ENCODE results near the gene CD79B.
"Not testable (repeated sequence)": the region's sequence is repeated elsewhere in the genome, so short reads cannot be mapped to it uniquely, and the experiment has no call there.

The CD79B gene

GRCh38 chr17:63930951-63931575, 1.1 kb downstream of the CD79B start:
- peak; percentile 68 to 75 for DNase-seq

- DNase-seq: no peak
These were observed 2.0 kb downstream of the CD79B start for GRCh38 chr17:63929860-63930766.

- no peak for DNase-seq
These were observed 3.0 kb downstream of the CD79B start for GRCh38 chr17:63928966-63929695.

DNA sequence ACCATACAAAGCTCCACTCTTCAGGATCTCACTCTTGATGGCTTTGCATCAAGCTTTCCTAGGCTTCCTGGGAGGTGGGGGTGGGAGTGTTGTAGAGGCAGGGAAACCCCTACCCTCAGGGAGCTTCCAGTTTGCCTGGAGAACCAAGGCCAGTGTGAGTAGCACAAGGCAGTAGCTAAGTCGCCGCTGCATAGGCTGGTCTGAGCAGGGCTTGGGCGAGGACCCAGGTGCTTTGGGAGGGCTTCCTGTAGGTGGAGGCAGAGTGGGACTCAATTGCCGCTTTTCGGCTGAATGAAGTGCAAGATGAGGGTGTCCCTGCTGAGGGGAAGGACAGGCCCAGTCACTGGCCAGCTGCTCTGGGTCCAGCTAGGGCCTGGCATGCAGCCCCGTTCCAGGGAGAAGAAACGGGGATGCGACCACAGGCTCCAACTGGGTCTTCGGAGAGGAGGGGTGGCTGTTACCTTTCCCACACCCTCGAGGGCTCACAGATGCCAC, 3.9 kb downstream of the CD79B start:
- DNase-seq: no peak

DNA sequence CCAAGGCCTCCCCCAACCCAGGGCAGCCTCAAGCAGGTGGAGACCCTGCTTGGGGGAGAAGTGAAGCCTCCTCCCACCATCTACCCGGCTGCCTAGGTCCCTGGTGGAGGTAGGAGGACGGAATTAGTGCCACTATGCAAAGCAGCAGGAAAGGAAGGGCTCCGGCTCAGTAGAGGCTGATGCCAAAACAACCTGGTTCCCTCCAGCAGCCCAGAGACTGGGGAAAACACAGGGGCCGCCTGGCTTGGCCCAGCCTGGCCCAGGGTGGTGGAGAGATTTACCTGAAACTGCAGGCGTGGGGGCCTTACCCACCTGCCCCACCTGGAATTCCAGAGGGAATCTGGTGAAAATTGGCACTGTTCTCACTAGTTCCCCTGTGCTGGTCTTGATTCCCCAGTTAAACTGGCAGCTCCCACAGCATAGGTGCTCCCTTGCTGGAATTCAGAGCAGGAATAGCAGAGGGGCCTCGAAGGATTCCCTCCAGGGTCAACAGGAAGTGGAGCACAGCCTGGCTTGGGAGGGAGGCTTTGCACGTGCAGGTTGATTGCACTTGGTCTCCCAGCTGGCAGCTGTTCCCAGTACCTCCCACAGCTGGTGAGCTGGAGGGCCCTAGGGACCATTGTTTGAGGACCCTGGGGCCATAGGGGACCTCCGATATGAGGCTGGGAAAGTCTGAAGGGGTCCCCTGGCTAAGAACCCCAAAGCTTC, 4.5 kb downstream of the CD79B start:
- DNase-seq: peak in 1 of 2 donors; percentile 15

GRCh38 chr17:63926164-63926563, 6.0 kb downstream of the CD79B start:
- no peak for DNase-seq

- DNase-seq: peak in 1 of 2 donors; percentile 67
These were observed 6.5 kb downstream of the CD79B start for GRCh38 chr17:63925615-63926014.

DNA sequence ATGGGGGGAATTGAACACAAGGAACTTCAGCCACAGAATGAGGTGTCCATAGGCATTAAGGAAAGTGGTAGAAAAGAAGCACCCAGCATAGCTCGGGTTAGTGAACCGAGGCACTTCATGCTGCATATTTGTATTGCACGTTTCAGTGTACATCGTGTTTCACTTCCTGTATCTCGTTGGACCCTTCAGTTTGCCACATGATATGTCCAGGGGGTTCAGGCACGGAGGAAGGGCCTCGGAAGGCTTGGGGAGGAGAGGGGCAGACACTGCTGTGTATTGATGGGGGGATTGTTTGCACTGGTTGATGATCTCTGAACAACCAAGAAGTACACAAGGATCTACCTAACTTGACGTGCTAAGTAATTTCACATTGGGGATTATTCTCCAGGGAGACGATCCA, 9.7 kb downstream of the CD79B start:
- peak in 1 of 2 donors; percentile 24 for DNase-seq

GRCh38 chr17:63920779-63921178, 11.4 kb downstream of the CD79B start:
- DNase-seq: peak in 1 of 2 donors; percentile 40

DNA sequence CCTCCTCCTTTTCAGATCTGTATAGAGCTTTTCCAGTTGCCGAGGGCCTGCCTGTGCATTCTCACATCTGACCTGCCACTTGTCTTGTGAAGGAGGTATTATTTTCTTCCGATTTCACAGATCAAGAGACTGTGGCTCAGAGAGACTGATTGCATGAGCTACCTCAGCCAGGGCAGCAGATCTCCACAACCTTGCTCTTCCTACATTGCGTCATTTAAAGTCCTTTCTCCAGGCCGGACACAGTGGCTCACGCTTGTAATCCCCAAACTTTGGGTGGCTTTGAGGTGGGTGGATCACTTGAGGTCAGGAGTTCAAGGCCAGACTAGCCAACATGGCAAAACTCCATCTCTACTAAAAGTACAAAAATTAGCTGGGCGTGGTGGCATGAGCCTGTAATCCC, 12.1 kb downstream of the CD79B start:
- not testable (repeated sequence) for DNase-seq

- peak; percentile 82 for DNase-seq
These were observed 12.8 kb downstream of the CD79B start for GRCh38 chr17:63919311-63919723.

DNA sequence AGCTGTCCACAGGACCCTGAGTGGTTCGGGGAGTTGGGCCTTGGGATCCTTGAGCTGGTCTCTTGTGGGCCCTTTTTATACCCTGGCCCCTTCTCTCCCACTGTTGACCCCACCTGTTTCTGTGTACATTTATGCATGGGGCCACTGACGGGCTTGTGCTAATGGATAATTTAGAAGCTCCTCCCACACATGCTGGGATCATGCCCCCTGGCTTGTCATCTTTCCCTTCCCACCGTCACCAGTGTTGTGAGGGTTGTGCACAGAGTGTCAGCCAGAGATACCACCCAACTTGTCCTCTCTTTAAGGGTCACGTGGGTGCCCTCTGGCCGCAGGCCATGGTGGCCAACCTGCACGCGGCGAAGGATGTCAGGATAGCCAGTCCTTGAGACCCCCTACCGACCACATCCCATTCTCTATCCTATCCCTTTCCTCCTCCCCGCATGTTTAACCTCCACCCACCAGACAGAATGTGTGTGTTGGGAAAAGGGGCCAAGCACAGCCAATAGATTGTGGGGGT, 13.3 kb downstream of the CD79B start, which contains the start of gene GH1:
GH1 (minus strand) TSS at position 51 of the 517 bp plus-strand sequence. CDS start 63 bp downstream, outside the sequence.
- DNase-seq: not testable (repeated sequence)

DNA sequence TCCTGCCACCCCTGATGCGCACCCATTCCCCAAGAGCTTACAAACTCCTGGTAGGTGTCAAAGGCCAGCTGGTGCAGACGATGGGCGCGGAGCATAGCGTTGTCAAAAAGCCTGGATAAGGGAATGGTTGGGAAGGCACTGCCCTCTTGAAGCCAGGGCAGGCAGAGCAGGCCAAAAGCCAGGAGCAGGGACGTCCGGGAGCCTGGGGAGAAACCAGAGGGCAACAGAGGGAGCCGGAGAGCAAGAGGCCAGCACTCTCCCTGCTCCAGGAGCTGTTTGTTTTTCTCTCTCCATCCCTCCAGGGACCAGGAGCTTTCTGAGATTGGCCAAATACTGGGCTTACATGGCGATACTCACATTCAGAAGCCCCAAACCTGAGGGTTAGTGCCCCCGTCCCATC, 13.8 kb downstream of the CD79B start:
- no peak for DNase-seq

GRCh38 chr17:63917646-63918045, 14.5 kb downstream of the CD79B start:
- no peak for DNase-seq

GRCh38 chr17:63917206-63917605, 14.9 kb downstream of the CD79B start:
- not testable (repeated sequence) for DNase-seq

DNA sequence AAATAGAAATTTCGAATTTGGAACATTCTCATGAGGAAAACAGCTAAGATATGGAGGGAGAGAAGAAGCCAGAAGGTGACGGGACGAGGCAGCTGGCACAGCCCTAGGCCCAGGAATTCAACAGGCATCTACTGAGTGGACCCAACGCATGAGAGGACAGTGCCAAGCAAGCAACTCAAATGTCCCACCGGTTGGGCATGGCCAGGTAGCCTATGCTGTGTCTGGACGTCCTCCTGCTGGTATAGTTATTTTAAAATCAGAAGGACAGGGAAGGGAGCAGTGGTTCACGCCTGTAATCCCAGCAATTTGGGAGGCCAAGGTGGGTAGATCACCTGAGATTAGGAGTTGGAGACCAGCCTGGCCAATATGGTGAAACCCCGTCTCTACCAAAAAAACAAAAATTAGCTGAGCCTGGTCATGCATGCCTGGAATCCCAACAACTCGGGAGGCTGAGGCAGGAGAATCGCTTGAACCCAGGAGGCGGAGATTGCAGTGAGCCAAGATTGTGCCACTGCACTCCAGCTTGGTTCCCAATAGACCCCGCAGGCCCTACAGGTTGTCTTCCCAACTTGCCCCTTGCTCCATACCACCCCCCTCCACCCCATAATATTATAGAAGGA, 15.5 kb downstream of the CD79B start:
- no peak for DNase-seq

DNA sequence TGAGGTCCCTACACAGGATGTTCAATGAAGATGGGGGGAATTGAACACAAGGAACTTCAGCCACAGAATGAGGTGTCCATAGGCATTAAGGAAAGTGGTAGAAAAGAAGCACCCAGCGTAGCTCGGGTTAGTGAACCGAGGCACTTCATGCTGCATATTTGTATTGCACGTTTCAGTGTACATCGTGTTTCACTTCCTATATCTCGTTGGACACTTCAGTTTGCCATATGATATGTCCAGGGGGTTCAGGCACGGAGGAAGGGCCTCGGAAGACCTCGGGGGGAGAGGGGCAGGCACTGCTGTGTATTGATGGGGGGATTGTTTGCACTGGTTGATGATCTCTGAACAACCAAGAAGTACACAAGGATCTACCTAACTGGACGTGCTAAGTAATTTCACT, 16.4 kb downstream of the CD79B start:
- DNase-seq: not testable (repeated sequence)

DNA sequence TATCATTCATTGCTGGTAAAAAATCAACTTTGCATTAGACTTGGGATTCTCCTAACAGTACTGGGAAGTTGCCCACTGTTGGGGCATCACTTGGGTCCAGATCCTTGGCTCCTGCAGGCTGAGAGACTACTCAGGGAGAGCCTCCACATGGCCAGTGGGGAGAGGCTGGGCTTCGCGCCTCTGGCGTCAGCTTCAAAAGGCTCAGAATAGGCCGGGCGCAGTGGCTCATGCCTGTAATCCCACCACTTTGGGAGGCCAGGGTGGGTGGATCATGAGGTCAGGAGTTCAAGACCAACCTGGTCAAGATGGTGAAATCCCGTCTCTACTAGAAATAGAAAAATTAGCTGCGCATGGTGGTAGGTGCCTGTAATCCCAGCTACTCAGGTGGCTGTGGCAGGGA, 17.7 kb downstream of the CD79B start:
- DNase-seq: no peak

DNA sequence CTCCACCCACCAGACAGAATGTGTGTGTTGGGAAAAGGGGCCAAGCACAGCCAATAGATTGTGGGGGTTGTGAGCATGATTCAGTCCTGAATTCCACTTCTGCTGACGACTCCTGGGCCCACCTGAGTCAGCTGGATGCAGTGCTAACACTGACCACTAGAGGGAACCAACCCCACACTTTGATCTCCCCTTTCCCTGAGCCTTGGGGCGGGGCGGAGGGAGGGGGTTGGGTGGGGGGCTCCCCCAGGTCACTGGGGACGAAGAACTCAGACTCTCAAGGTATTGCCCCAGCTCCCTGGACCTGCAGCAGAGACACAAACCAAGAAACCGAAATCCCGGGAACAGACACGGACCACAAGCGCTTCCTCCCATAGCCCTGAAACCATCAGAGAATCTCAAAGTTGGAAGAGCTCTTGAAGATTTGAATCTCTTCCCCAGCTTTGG, 20.5 kb downstream of the CD79B start:
- peak; percentile 50 to 65 for DNase-seq

DNA sequence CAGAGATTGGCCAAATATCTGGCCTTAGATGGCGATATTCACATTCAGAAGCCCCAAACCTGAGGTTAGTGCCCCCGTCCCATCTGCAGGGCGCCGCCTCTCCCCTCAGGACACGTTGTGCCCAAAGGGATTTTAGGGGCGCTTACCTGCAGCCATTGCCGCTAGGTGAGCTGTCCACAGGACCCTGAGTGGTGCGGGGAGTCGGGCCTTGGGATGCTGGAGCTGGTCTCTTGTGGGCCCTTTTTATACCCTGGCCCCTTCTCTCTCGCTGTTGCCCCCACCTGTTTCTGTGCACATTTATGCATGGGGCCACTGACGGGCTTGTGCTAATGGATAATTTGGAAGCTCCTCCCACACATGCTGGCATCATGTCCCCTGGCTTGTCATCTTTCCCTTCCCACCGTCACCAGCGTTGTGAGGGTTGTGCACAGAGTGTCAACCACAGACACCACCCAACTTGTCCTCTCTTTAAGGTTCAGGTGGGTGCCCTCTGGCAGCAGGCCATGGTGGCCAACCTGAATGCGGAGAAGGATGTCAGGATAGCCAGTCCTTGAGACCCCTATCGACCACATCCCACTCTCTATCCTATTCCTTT, 21.0 kb downstream of the CD79B start, which contains the start of gene CSHL1:
CSHL1 (minus strand) TSS at position 218 of the 595 bp plus-strand sequence; CDS start at position 156, 62 bp downstream.
- no peak for DNase-seq

DNA sequence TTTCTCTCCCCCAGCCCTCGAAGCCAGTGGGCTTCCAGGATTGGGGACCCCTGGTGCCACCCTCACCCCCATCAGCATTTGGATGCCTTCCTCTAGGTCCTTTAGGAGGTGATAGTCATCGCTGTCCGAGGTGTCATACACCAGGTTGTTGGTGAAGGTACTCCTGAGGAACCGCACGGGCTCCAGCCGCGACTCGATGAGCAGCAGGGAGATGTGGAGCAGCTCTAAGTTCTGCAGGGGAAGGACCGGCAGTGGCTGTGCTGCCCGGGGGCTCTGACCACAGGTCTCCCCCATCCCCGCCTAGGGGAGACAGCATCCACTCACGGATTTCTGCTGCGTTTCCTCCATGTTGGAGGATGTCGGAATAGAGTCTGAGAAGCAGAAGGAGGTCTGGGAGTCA, 22.0 kb downstream of the CD79B start:
- DNase-seq: no peak

Data from CD4-positive, alpha-beta T cell treated with Interleukin-1 beta for 1 hour (primary cell).